Glutamatergic neuron (in vitro differentiated cells): ENCODE data around the gene TSPAN31. TPM values are rescaled to one million over a fixed set of nuclear protein-coding genes. Genes with fewer than 3 reads are reported as not detected.

ENCODE experiments used
- DNase-seq: peaks from one replicate; pipeline ENCODE4 v3.0.0; 2022
- H3K27ac Mint-ChIP-seq: one replicate; pipeline ENCODE4 v1.8.0; 2020; ENCODE audit warnings: mild to moderate bottlenecking, mixed read lengths, inconsistent platforms; ENCODE audit not compliant: unreplicated experiment
- H3K27me3 Mint-ChIP-seq: one replicate; pipeline ENCODE4 v1.8.0; 2020; ENCODE audit warnings: mild to moderate bottlenecking, moderate library complexity, mixed read lengths, inconsistent platforms; ENCODE audit not compliant: unreplicated experiment
- H3K36me3 Mint-ChIP-seq: one replicate; pipeline ENCODE4 v1.8.0; 2020; ENCODE audit warnings: mild to moderate bottlenecking, mixed read lengths, inconsistent platforms; ENCODE audit not compliant: unreplicated experiment
- H3K4me1 Mint-ChIP-seq: one replicate; pipeline ENCODE4 v1.8.0; 2020; ENCODE audit warnings: mild to moderate bottlenecking, low read depth, mixed read lengths, inconsistent platforms; ENCODE audit not compliant: unreplicated experiment
- H3K4me3 Mint-ChIP-seq: one replicate; pipeline ENCODE4 v1.8.0; 2020; ENCODE audit warnings: mild to moderate bottlenecking, mixed read lengths, inconsistent platforms; ENCODE audit not compliant: unreplicated experiment
- H3K9me3 Mint-ChIP-seq: one replicate; pipeline ENCODE4 v1.8.0; 2020; ENCODE audit warnings: mild to moderate bottlenecking, moderate library complexity, mixed read lengths, inconsistent platforms; ENCODE audit not compliant: unreplicated experiment
- CTCF ChIP-seq: fragments of 200-600 bp; sonication (generic); IDR thresholded peaks from one replicate; pipeline ENCODE4 v1.5.0; 2021; ENCODE audit not compliant: partially characterized antibody, unreplicated experiment
- total RNA-seq: library from RNA; stranded (reverse); fragmentation: NEBNext Ultra II Directional; extraction: Animal tissue kit (Norgen Biotek cat#: 25700); gene quantifications from one replicate; pipeline ENCODE4 v1.2.1, GENCODE V29; 2021; ENCODE audit not compliant: unreplicated experiment

Gene TSPAN31
- total RNA-seq, 1 donor from 2014 or later = 27.2 TPM

- no peak for DNase-seq
- H3K4me1 Mint-ChIP-seq = peaks cover 4% of the 10 kb centered on the region
- H3K4me3 Mint-ChIP-seq = no peak overlapping the region
- no peak overlapping the region for H3K27ac Mint-ChIP-seq
- H3K9me3 Mint-ChIP-seq = peaks cover 9% of the 10 kb centered on the region
- peaks cover 30% of the 10 kb centered on the region for H3K27me3 Mint-ChIP-seq
- H3K36me3 Mint-ChIP-seq = peaks cover 20% of the 10 kb centered on the region
- TF ChIP-seq CTCF = no peak
Observed at GRCh38 chr12:57729321-57729844, 15.5 kb upstream of the TSPAN31 start.

- no peak overlapping the region for H3K27ac Mint-ChIP-seq
- H3K27me3 Mint-ChIP-seq = peaks cover 38% of the 10 kb centered on the region
- peaks cover 12% of the 10 kb centered on the region for H3K4me1 Mint-ChIP-seq
- H3K4me3 Mint-ChIP-seq = no peak overlapping the region
- TF ChIP-seq CTCF = no peak
- DNase-seq = no peak
- H3K36me3 Mint-ChIP-seq = peaks cover 25% of the 10 kb centered on the region
- peaks cover 16% of the 10 kb centered on the region for H3K9me3 Mint-ChIP-seq
Observed at GRCh38 chr12:57730336-57731067, 14.3 kb upstream of the TSPAN31 start.

GRCh38 chr12:57731411-57732080 is 13.3 kb upstream of the TSPAN31 start:
- H3K9me3 Mint-ChIP-seq = peaks cover 16% of the 10 kb centered on the region
- H3K4me1 Mint-ChIP-seq = peaks cover 18% of the 10 kb centered on the region
- H3K27me3 Mint-ChIP-seq = peaks cover 38% of the 10 kb centered on the region
- DNase-seq = no peak
- no peak for TF ChIP-seq CTCF
- H3K4me3 Mint-ChIP-seq = no peak overlapping the region
- no peak overlapping the region for H3K27ac Mint-ChIP-seq
- H3K36me3 Mint-ChIP-seq = peaks cover 25% of the 10 kb centered on the region

- peaks cover 16% of the 10 kb centered on the region for H3K9me3 Mint-ChIP-seq
- peaks cover 41% of the 10 kb centered on the region for H3K27me3 Mint-ChIP-seq
- DNase-seq = no peak
- H3K27ac Mint-ChIP-seq = no peak overlapping the region
- H3K36me3 Mint-ChIP-seq = peaks cover 25% of the 10 kb centered on the region
- TF ChIP-seq CTCF = no peak
- H3K4me3 Mint-ChIP-seq = no peak overlapping the region
- H3K4me1 Mint-ChIP-seq = peaks cover 22% of the 10 kb centered on the region
Observed at GRCh38 chr12:57732270-57732669, 12.6 kb upstream of the TSPAN31 start.
